GM12872 (cell line): ENCODE data around the gene RPS16.

ENCODE experiments used
- CTCF ChIP-seq: IDR thresholded peaks from 3 replicates; pipeline ENCODE4 v1.5.1; 2011; ENCODE audit warnings: low read depth, mild to moderate bottlenecking, low read length, moderate library complexity; ENCODE audit not compliant: insufficient read depth

RPS16 gene

GRCh38 chr19:39423258-39424086 is 12.3 kb downstream of the RPS16 start:
- no peak for TF ChIP-seq CTCF

DNA sequence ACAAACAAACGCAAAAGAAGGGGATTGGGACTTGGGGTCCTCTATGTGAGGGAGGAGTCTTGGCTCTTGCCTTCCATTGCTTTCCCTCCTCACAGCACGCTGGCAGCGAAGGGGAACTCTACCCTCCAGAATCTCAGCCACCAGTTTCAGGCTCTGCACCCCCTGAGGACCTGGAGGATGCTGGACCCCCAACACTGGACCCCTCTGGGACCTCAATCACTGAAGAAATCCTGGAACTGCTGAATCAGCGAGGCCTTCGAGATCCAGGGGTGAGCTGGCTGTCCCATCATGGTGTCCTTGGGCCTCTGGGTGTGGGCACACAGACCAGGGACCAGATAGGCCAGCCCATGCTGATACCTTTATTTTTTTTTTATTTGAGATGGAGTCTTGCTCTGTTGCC is 13.7 kb downstream of the RPS16 start:
- no peak for TF ChIP-seq CTCF

DNA sequence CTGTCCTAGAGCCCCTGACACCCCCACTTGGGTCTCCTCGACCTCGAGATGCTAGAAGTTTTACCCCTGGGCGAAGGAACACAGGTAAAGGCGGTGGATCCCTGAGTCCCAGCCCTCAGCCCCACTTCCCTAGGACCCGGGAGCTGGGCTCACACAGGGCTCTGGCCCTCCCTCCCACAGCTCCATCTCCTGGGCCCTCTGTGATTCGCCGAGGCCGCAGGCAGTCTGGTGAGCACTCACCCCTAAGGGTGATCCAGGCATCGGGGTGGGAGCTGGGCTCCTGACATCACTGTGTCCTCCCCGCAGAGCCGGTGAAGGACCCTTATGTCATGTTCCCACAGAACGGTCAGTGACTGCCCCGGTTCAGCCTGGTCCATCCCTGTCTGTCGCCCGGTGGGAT is 15.0 kb downstream of the RPS16 start:
- TF ChIP-seq CTCF, result no peak

DNA sequence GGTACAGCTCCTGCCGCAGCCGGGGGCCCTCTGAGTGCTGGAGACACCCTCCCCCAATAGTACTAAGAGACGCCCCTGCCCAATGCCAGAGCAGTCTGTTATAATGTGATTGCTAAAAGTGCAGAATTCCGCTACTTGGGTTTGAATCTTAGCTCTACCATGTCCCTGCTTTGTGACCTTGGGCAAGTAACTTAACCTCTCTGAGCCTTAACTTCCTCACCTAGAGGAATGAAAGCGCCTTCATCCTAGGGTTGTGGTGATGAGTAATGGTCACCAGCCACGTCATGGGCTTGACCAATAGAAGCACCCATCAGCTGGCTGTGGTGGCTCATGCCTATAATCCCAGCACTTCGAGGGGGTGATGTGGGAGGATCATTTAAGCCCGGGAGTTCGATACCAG is 16.7 kb downstream of the RPS16 start:
- TF ChIP-seq CTCF, result no peak

DNA sequence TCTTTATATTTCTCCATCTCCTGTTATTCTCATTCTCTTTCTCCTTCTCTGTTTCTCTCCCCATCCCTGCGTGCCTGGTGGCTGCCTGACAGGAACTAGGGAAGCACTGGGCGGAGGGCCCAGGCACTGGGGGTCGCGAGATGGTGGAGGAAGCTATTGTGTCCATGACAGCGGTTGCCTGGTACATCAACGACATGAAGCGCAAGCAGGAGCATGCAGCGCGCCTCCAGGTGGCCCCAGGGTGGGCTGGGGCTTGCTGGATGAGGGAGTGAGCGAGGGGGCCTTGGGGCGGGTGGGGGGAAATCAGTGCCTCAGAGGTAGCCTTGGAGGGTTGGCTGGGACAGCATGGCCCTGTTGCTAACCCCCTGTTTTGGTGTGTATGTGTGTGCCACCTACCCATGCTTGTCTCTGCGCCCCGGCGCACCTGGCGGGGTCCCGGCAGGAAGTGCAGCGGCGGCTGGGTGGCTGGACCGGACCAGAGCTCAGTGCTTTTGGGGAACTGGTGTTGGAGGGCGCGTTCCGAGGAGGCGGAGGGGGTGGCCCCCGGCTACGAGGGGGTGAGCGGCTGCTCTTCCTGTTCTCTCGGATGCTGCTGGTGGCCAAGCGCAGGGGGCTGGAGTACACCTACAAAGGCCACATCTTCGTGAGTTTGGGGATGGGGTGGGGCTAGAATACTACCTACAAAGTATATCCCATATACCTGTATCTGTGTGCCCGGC is 18.1 kb downstream of the RPS16 start:
- TF ChIP-seq CTCF, result no peak

DNA sequence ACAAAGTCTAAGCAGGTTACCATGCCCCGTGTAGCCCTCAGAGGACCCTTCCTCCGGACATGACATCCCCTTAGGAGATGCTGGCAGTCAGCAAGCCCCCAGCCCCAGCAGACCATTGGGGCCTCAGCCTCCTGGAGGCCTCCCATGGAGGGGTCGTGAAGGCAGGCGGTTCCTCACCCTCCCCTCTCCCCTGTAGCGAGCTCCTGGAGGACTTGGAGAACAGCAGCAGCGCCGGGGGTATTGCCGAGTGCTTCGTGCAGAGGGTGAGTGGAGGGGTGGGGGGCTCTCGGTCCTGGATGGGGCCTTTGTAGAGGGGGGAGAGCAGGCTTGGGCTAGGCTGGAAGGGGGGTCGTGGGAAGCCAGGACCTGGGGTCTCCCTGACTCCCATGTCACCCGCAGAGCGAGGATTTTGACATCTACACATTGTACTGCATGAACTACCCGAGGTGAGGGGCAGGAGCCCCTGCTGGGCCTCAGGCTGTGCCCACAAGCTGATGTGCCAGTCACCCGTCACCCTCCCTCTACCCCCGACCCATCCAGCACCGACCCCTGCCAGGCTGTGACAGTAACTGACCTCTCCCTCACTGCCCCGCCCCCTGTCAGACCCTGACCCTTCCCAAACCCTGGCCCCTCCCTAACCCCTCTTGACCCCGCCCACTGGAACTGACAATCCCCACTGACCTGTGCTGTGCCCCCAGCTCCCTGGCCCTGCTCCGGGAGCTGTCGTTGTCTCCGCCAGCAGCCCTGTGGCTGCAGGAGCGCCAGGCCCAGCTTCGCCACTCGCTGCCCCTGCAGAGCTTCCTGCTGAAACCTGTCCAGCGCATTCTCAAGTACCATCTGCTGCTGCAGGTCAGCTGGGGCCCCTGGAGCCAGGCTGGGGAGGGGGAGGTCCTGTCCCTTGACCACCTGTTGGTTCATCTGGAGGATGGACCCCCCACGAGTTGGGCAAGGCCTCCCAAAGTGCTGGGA is 19.3 kb downstream of the RPS16 start:
- TF ChIP-seq CTCF, result no peak
